Upper lobe of right lung (tissue), 1 donor: ENCODE measurements around the gene GALM. TPM values are rescaled to one million over a fixed set of nuclear protein-coding genes. Genes with fewer than 3 reads are reported as not detected.

Experiments
- ATAC-seq: fragments of 200-7000 bp; cut with Tn5 transposase; one replicate; pipeline ENCODE4 v1.9.1; 2020; ENCODE audit warnings: mild to moderate bottlenecking, moderate library complexity
- DNase-seq: peaks from one replicate; pipeline ENCODE4 v3.0.0-alpha.2; 2020
- H3K27ac ChIP-seq: fragments of 200-600 bp; one replicate; pipeline ENCODE4 v1.8.0; 2022
- H3K27me3 ChIP-seq: fragments of 200-600 bp; one replicate; pipeline ENCODE4 v1.8.0; 2022; ENCODE audit warnings: mild to moderate bottlenecking
- H3K36me3 ChIP-seq: fragments of 200-600 bp; one replicate; pipeline ENCODE4 v1.8.0; 2022
- H3K4me1 ChIP-seq: fragments of 200-600 bp; one replicate; pipeline ENCODE4 v1.8.0; 2022
- H3K4me3 ChIP-seq: fragments of 200-600 bp; one replicate; pipeline ENCODE4 v1.8.0; 2022; ENCODE audit warnings: mild to moderate bottlenecking
- H3K9me3 ChIP-seq: fragments of 200-600 bp; one replicate; pipeline ENCODE4 v1.8.0; 2022
- CTCF ChIP-seq: fragments of 200-600 bp; IDR thresholded peaks from one replicate; pipeline ENCODE4 v1.8.0; 2022; ENCODE audit warnings: antibody characterized with exemption
- intact Hi-C: fragments of 100-400 bp; cut with DNase I; formaldehyde crosslinking; loops from one replicate; pipeline ENCODE4 v1.11.0; 2022
- total RNA-seq: library from RNA; stranded (reverse); fragmentation: NEBNext Ultra II Directional; extraction: Animal tissue kit (Norgen Biotek cat#: 25700); gene quantifications from one replicate; pipeline ENCODE4 v1.2.1, GENCODE V29; 2021
- donor health status: DM: no; HTN: yes; CAD: no; lungs with severe emphysema.

Gene GALM
- total RNA-seq, 1 donor from 2014 or later, result 14.7 TPM

DNA sequence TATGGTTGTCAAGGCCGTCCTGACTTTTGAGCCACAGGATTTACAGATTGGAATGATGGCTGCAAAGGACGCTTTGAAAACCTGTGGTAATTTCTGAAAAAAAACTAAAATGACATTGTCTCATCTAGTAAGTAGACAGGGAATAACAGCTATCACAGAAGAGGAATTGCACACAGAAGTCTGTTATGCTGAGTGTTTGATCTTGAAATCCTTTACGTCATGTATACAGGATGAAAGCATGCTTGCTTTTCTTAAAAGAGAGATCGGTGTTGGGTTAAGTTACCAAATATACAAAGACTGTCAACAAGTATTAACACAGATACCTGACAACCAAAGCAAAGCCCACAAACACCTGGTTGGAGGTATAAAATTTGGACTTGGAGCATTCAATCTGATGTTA, 97.8 kb downstream of the GALM start:
- H3K4me1 ChIP-seq, result no peaks in the 10 kb centered on the region
- H3K9me3 ChIP-seq, result no peaks in the 10 kb centered on the region
- no peak overlapping the region for H3K27ac ChIP-seq
- no peaks in the 10 kb centered on the region for H3K36me3 ChIP-seq
- no peak for TF ChIP-seq CTCF
- DNase-seq (no peak), ATAC-seq (no peak)
- no peaks in the 10 kb centered on the region for H3K27me3 ChIP-seq
- intact Hi-C loops, result no loop called here
- H3K4me3 ChIP-seq, result no peak overlapping the region

DNA sequence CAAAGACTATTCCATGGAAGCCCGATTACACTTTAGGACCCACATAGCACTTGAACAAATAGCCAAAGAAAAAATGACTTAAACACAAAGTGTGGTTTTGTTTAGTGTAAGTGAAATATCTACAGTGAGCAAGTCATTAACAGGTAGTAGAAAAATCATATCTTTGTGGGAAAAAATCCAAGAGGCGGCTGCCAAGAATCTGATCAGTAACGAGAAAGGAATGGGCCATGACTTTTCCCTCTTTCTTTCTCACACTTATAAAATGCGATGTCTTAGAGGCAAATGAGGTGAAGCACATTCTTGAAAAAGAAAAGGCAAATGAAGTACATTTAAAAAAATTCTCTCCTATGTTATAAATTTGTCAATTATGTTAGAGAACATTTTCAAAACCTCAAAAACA, 99.2 kb downstream of the GALM start:
- Histone ChIP-seq H3K36me3 (no peaks in the 10 kb centered on the region), H3K27ac (no peak overlapping the region), H3K27me3 (no peaks in the 10 kb centered on the region), H3K4me1 (no peaks in the 10 kb centered on the region), H3K9me3 (no peaks in the 10 kb centered on the region), H3K4me3 (no peak overlapping the region)
- ATAC-seq (no peak), DNase-seq (no peak)
- TF ChIP-seq CTCF, result no peak
- intact Hi-C loops, result no loop called here

DNA sequence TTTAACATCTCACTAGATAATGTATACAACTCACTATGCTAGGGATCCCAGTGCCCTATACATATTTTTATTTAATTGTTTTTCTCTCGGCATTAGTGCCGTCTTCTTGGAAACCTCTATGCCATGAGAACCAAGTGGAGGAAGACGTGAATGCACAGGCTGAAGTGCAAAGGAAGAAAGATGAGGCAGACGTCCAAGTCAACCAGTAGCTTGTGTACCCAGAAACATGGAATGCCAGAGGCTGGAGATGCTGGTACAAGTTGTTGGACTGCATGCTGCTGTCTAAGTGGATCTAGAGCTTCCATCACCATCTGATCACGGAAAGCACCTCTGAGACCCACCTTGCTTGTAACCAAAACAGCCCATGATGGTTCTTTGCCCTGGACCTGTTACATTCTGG, 99.6 kb downstream of the GALM start:
- no peaks in the 10 kb centered on the region for H3K27me3 ChIP-seq
- no peak overlapping the region for H3K4me3 ChIP-seq
- no peak overlapping the region for H3K27ac ChIP-seq
- no peaks in the 10 kb centered on the region for H3K36me3 ChIP-seq
- ATAC-seq (no peak), DNase-seq (no peak)
- no peak for TF ChIP-seq CTCF
- H3K9me3 ChIP-seq, result no peaks in the 10 kb centered on the region
- intact Hi-C loops, result no loop called here
- no peaks in the 10 kb centered on the region for H3K4me1 ChIP-seq

GRCh38 chr2:38771632-38772031, 105.7 kb downstream of the GALM start:
- H3K27ac ChIP-seq, result no peak overlapping the region
- intact Hi-C loops, result no loop called here
- no peak overlapping the region for H3K4me3 ChIP-seq
- H3K36me3 ChIP-seq, result no peaks in the 10 kb centered on the region
- ATAC-seq (no peak), DNase-seq (no peak)
- no peaks in the 10 kb centered on the region for H3K4me1 ChIP-seq
- no peak for TF ChIP-seq CTCF
- no peaks in the 10 kb centered on the region for H3K27me3 ChIP-seq
- H3K9me3 ChIP-seq, result no peaks in the 10 kb centered on the region

DNA sequence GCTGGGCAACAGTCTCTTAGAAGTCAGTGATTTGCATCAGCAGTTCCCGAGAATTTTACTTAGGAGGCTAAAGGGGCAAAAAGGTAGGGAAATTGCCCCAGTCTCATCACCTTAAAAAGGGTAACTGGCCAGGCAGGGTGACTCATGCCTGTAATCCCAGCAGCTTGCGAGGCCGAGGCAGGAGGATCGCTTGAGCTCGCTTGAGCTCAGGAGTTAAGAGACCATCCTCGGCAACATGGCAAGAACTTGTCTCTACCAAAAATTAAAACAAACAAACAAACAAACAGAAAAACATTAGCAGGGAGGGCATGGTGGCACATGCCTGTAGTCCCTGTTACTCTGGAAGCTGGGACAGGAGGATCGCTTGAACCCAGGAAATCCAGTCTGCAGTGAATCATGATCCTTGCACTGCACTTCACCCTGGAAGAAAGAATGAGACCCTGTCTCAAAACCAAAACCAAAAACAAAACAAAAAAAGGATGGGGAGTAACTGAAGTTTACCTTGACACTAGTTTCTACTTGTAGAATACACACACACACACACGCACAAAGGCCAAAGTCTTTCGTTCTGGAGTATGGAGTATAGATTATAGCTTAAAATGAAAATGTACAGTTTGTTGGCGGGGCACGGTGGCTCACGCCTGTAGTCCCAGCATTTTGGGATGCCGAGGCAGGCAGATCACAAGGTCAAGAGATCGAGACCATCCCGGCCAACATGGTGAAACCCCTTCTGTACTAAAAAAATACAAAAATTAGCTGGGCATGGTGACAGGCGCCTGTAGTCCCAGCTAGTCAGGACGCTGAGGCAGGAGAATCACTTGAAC, 109.4 kb downstream of the GALM start:
- DNase-seq, result no peak
- H3K27me3 ChIP-seq, result no peaks in the 10 kb centered on the region
- intact Hi-C loops, result no loop called here
- no peak overlapping the region for H3K27ac ChIP-seq
- H3K9me3 ChIP-seq, result no peaks in the 10 kb centered on the region
- no peak for TF ChIP-seq CTCF
- no peak for ATAC-seq
- peaks cover 7% of the 10 kb centered on the region for H3K4me1 ChIP-seq
- H3K36me3 ChIP-seq, result no peaks in the 10 kb centered on the region
- H3K4me3 ChIP-seq, result no peak overlapping the region

DNA sequence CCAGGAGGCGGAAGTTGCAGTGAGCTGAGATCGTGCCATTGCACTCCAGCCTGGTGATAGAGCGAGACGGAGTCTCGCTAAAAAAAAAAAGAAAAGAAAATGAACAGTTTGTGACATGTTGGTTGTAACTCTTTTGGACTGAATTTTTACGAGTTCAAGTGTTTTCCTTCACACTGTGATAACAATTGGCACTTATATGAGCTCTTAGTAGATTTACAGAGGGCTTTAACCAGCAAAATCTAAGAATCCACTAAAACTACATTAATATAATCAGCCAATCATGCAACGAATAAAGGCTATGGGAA, 110.0 kb downstream of the GALM start:
- H3K4me3 ChIP-seq, result no peak overlapping the region
- peaks cover 7% of the 10 kb centered on the region for H3K4me1 ChIP-seq
- no peak for TF ChIP-seq CTCF
- no peak overlapping the region for H3K27ac ChIP-seq
- intact Hi-C loops, result no loop called here
- ATAC-seq (no peak), DNase-seq (no peak)
- no peaks in the 10 kb centered on the region for H3K27me3 ChIP-seq
- H3K36me3 ChIP-seq, result peaks cover 2% of the 10 kb centered on the region
- no peaks in the 10 kb centered on the region for H3K9me3 ChIP-seq
